Right atrium auricular region (tissue), 2 donors: ENCODE measurements around the gene RCOR2. TPM values are rescaled to one million over a fixed set of nuclear protein-coding genes. Genes with fewer than 3 reads are reported as not detected.

Experiments used
- DNase-seq: peaks from one replicate; pipeline ENCODE4 v3.0.0-alpha.2; 2019; ENCODE audit warnings: low spot score
- H3K27ac ChIP-seq, 2 donors: fragments of 200-600 bp; sonication (generic); 1 replicate in 1 of 2; 2 replicates in 1 of 2; pipeline ENCODE4 v1.5.1; 2016 to 2019
- H3K27me3 ChIP-seq, 2 donors: fragments of 200-600 bp; sonication (generic); one replicate each; pipeline versions ENCODE4 v1.5.1 to v1.6.0; 2017 to 2019
- H3K36me3 ChIP-seq: fragments of 200-600 bp; sonication (generic); one replicate; pipeline ENCODE4 v1.5.1; 2016
- H3K4me1 ChIP-seq, 2 donors: fragments of 200-600 bp; sonication (generic); one replicate each; pipeline versions ENCODE4 v1.5.1 to v1.6.0; 2017 to 2019
- H3K4me3 ChIP-seq, 2 donors: fragments of 200-600 bp; sonication (generic); 1 replicate in 1 of 2; 2 replicates in 1 of 2; pipeline ENCODE4 v1.5.1; 2017 to 2019; ENCODE audit warnings: mild to moderate bottlenecking in 1 of 2, moderate library complexity in 1 of 2
- H3K9me3 ChIP-seq, 2 donors: fragments of 200-600 bp; sonication (generic); one replicate each; pipeline ENCODE4 v1.5.1; 2019
- CTCF ChIP-seq, 2 donors: fragments of 200-600 bp; sonication (generic); IDR thresholded peaks; one replicate each; pipeline ENCODE4 v1.5.1; 2019; ENCODE audit warnings: antibody characterized with exemption in 2 of 2
- total RNA-seq, 2 donors: library from RNA; depleted of rRNA; stranded (reverse); fragments of >200 nt; gene quantifications; one replicate each; pipeline ENCODE4 v1.1.0, GENCODE V29; 2016

RCOR2 gene
- total RNA-seq, 2 donors from 2014 or later = 0.90 to 1.7 TPM

GRCh38 chr11:63915961-63916836, 765 bp downstream of the RCOR2 start:
- peak overlapping the region; percentile 67 to 95 for H3K27ac ChIP-seq
- peak overlapping the region; percentile 40 to 58 for H3K4me3 ChIP-seq
- TF ChIP-seq CTCF (IDR thresholded peaks at IDR 0.05) = peak; percentile 38 to 75
- no peaks in the 10 kb centered on the region for H3K9me3 ChIP-seq
- peaks cover 0 to 57% of the 10 kb centered on the region in 2 donors for H3K4me1 ChIP-seq
- no peak for DNase-seq
- no peaks in the 10 kb centered on the region for H3K36me3 ChIP-seq
- H3K27me3 ChIP-seq = no peaks in the 10 kb centered on the region

DNA sequence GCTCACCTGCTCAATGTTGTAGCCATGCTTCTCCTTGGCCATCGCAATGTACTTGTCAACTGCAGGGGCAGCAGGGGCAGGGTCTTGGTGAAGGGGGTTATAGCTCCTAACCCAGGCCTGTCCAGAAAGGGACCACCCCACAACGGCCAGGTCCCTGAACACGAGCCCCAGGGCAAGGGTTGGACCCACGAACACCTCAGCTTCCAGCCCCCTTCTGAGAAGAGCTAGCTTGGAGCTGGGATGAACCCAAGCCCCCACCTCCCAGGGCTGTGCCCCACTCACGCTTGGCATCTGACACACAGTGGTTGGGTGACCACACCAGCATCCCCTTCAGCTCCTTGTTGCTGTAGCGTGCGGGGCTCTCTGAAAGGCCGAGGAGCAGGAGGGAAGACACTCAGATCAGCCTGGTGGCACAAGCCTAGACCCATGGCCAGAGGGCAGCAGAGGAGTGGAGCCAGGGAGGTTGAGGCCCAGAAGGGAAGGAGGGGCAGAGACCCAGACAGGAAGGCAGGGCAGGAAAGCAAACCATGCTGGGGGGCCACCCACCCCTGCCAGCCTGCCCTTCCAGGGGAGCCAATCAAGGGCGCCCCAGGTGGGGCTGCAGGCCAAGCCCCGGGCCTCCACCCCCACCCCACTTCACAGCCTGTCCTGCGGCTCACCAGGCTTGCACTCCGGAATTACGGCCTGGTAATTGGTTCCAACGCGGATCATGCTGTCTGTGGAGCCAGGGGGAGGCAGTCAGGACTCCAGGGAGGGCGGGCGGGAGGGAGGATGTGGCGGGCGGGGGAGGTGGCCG, 1.9 kb downstream of the RCOR2 start:
- Histone ChIP-seq H3K36me3 (no peaks in the 10 kb centered on the region), H3K4me3 (no peak overlapping the region), H3K4me1 (peaks cover 0 to 47% of the 10 kb centered on the region in 2 donors), H3K27me3 (no peaks in the 10 kb centered on the region), H3K9me3 (no peaks in the 10 kb centered on the region), H3K27ac (peak overlapping the region in 1 of 2 donors; percentile 67)
- no peak for DNase-seq
- no peak for TF ChIP-seq CTCF (IDR thresholded peaks at IDR 0.05)

- peaks cover 1% of the 10 kb centered on the region for H3K36me3 ChIP-seq
- H3K4me1 ChIP-seq = peaks cover 0 to 44% of the 10 kb centered on the region in 2 donors
- no peak for TF ChIP-seq CTCF (IDR thresholded peaks at IDR 0.05)
- no peak overlapping the region for H3K27ac ChIP-seq
- H3K27me3 ChIP-seq = no peaks in the 10 kb centered on the region
- H3K4me3 ChIP-seq = no peak overlapping the region
- no peak for DNase-seq
- H3K9me3 ChIP-seq = no peaks in the 10 kb centered on the region
Observed at GRCh38 chr11:63913866-63914830, 2.8 kb downstream of the RCOR2 start.

DNA sequence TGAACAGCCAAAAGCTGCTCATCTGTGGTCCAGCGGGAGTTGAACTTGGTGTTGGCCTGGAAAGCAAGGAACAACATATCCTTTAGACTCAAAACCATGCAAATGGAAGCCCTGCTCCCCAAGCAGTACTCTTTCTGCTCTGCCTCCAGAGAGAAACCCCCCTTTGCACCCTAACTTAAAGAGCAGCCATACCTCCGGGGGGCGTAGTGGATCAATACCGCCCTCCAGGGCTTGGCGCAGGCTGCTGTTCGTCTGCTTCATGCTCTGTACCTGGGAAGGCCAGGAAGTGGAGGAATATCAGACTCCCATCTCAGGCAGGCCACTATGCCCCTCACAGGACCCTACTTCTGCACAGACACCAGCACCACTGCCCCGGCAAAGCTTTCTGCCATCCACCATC, 4.3 kb downstream of the RCOR2 start:
- peaks cover 0 to 44% of the 10 kb centered on the region in 2 donors for H3K4me1 ChIP-seq

More for the DNA sequence above, 4.3 kb downstream of the RCOR2 start:
- Histone ChIP-seq H3K36me3 (peaks cover 8% of the 10 kb centered on the region), H3K4me3 (no peak overlapping the region), H3K9me3 (no peaks in the 10 kb centered on the region), H3K27me3 (no peaks in the 10 kb centered on the region), H3K27ac (no peak overlapping the region)
- TF ChIP-seq CTCF (IDR thresholded peaks at IDR 0.05) = no peak
- no peak for DNase-seq
